GM20000 (cell line): ENCODE data around the gene ATF2.
A peak's percentile ranks its signal among the peaks of the same experiment; 100 is the strongest.

Source experiments
- DNase-seq: peaks from one replicate; pipeline ENCODE4 v3.0.0; 2012; ENCODE audit warnings: low spot score
- TF ChIP-seq, protein P1 (sequence below): IDR thresholded peaks from 2 replicates; pipeline ENCODE4 v1.5.1; 2012; ENCODE audit warnings: mild to moderate bottlenecking, control low read depth; ENCODE audit errors: extremely low read depth, missing control alignments

ATF2 gene

GRCh38 chr2:175188761-175189160 is 20.8 kb upstream of the ATF2 start:
- DNase-seq, result no peak
- TF ChIP-seq, protein P1, sequence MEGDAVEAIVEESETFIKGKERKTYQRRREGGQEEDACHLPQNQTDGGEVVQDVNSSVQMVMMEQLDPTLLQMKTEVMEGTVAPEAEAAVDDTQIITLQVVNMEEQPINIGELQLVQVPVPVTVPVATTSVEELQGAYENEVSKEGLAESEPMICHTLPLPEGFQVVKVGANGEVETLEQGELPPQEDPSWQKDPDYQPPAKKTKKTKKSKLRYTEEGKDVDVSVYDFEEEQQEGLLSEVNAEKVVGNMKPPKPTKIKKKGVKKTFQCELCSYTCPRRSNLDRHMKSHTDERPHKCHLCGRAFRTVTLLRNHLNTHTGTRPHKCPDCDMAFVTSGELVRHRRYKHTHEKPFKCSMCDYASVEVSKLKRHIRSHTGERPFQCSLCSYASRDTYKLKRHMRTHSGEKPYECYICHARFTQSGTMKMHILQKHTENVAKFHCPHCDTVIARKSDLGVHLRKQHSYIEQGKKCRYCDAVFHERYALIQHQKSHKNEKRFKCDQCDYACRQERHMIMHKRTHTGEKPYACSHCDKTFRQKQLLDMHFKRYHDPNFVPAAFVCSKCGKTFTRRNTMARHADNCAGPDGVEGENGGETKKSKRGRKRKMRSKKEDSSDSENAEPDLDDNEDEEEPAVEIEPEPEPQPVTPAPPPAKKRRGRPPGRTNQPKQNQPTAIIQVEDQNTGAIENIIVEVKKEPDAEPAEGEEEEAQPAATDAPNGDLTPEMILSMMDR, result no peak

GRCh38 chr2:175187378-175187777 is 19.4 kb upstream of the ATF2 start:
- TF ChIP-seq, protein P1, result peak; percentile 9
- DNase-seq, result peak; percentile 26

DNA sequence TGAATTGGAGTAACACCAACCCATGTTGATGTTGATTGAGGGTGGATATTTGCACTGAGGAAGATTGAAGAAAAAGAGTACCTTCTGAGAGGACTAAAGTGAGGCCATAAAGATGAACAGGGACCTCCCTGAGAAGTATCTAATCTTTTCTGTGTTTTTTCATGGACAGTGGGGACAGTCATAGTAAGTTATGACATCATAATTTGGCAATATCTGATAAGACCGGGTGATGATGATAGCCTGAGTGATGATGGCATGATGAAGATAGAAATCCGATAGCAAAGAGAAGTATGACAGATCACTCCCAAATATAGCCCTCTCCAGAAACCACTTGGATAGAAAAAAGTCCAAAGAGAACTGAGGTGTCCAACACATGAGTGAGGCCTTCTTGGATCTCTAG is 15.7 kb upstream of the ATF2 start:
- no peak for DNase-seq
- TF ChIP-seq, protein P1, result no peak

DNA sequence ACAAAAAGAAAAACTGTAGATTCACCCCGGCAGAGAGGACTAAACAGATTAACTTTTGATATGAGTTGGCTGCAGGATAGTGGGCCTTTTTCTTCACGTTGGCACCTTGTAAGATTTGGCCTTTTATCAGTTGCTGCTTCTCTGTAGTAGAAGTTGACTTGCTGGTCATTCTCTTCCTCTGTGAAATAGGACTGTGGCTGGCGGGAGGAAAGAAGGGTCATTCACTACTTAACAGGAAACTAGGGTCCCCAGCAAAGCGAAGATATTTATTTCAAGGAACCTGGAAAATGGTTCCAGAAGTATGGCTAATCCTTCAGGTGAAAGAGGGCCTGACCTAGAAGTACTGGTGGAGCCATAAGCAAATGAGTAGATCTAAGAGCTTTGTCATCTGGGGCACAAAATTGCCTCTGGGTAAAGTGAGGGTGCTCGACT is 13.9 kb upstream of the ATF2 start:
- TF ChIP-seq, protein P1, result no peak
- DNase-seq, result no peak

DNA sequence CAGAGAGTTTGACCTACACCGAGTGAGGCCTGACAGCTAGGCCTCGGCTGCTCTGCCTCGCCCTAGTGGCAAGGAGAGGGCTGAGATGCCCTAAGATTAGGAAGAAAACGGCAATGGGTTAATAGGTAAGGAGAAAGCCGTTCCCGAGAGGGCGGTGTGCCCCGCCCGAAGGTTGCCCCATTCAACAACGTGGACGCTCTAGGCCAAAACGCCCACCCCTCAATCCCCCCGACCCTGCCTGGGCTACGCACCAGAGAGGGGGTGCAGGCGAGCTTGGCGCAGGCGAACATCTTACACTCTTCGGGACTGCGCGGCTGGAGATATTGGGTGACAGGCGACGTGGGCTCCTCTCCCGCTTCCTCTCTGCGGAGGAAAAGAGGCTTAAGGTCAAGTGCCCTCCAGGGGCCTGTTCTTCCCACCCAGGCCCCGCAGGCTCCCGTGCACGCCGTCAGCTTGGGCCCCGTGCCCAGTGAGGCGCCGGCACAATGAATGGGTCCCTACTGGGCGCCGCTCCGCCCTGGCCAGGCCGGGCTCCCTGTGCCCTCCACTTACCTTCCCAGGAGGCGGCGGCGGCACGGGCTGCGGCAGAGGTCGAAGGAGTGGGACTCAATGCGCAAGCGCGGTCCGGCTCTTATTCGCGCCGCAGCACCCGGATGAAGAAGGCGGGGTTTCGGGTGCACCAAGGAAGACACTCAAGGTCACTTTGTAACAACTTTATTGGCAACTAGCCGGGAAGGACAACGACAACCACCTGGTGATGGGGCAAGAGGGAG is 13.3 kb upstream of the ATF2 start, which contains the start of gene ATP5MC3:
Gene ATP5MC3 (minus strand): TSS at position 607 of the 773 bp plus-strand sequence. CDS start 317 bp downstream, at position 290.
- DNase-seq, result peak; percentile 90
- TF ChIP-seq, protein P1, result no peak

DNA sequence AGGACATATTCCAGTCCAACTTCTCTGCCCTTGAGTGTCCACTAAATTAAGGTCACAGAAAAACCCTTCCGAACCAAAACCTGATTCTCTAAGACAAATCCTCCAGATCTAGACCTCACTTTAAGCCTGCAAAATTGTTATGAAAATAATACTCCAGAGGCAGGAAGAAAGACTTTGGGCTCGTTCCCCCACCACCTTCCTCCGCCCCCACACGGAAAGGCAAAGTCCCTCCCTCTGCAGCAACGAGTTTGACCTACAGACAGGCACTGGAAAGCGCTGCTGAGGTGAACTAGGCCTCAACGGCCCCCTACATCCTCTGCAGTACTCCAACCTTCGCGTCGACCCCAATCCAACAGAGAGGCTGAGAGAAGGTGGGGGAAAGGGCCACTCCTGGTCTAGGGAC is 12.7 kb upstream of the ATF2 start:
- DNase-seq, result peak; percentile 51

GRCh38 chr2:175176624-175177023 is 8.6 kb upstream of the ATF2 start:
- TF ChIP-seq, protein P1, result no peak

More for the DNA sequence above, 12.7 kb upstream of the ATF2 start:
- TF ChIP-seq, protein P1, result no peak

More at GRCh38 chr2:175176624-175177023, 8.6 kb upstream of the ATF2 start:
- no peak for DNase-seq
